GM12878 (cell line): Measurements from ENCODE around the gene SLC29A2.

Experiments used
- CBFB ChIP-seq: IDR thresholded peaks from 2 replicates; pipeline ENCODE4 v1.6.1; 2016; ENCODE audit warnings: antibody characterized with exemption, low read depth
- FOXM1 ChIP-seq: IDR thresholded peaks from 2 replicates; pipeline ENCODE4 v1.6.1; 2012; ENCODE audit warnings: low read depth, mild to moderate bottlenecking, inconsistent platforms, low read length, moderate library complexity
- KDM1A ChIP-seq: fragments of 200-600 bp; sonication (generic); IDR thresholded peaks from 2 replicates; pipeline ENCODE4 v1.6.1; 2016; ENCODE audit warnings: borderline replicate concordance
- POLR2A ChIP-seq: IDR thresholded peaks from 2 replicates; pipeline ENCODE4 v1.6.1; 2011; ENCODE audit warnings: low read depth, mild to moderate bottlenecking, low read length
- RAD21 ChIP-seq: IDR thresholded peaks from 2 replicates; pipeline ENCODE4 v1.6.1; 2011; ENCODE audit warnings: mild to moderate bottlenecking, low read depth, low read length, moderate library complexity; ENCODE audit not compliant: insufficient read depth
- RELA ChIP-seq: fragments of 450-650 bp; IDR thresholded peaks from 2 replicates; pipeline ENCODE4 v1.8.0; 2014; ENCODE audit warnings: borderline replicate concordance; ENCODE audit not compliant: partially characterized antibody
- SIN3A ChIP-seq: IDR thresholded peaks from 2 replicates; pipeline ENCODE4 v1.6.1; 2012; ENCODE audit warnings: low read depth, low read length, improper control_type of control experiment
- SP1 ChIP-seq: IDR thresholded peaks from one replicate; pipeline ENCODE4 v1.6.1; 2011; ENCODE audit warnings: low read depth, low read length
- SREBF1 ChIP-seq: IDR thresholded peaks from 2 replicates; pipeline ENCODE4 v1.6.1; 2012; ENCODE audit warnings: mild to moderate bottlenecking, low read length
- TBL1XR1 ChIP-seq: IDR thresholded peaks from 2 replicates; pipeline ENCODE4 v1.6.1; 2012; ENCODE audit warnings: low read depth, low read length, improper control_type of control experiment
- TF ChIP-seq, protein P1 (sequence below): IDR thresholded peaks from 2 replicates; pipeline ENCODE4 v1.6.1; 2012; ENCODE audit warnings: low read depth, low read length, improper control_type of control experiment
- TF ChIP-seq, protein P2 (sequence below): IDR thresholded peaks from 2 replicates; pipeline ENCODE4 v1.6.1; 2012; ENCODE audit warnings: mild to moderate bottlenecking, low read depth, low read length
- TF ChIP-seq, protein P3 (sequence below), 3 experiments: IDR thresholded peaks in 2 of 3; conservative IDR thresholded peaks in 1 of 3; 2 replicates each; pipeline ENCODE4 v1.5.1; 2011; ENCODE audit warnings: low read depth in 3 of 3, low read length in 3 of 3, mild to moderate bottlenecking in 3 of 3, control low read depth in 2 of 3, moderate library complexity in 2 of 3, inconsistent platforms in 1 of 3, mixed read lengths in 1 of 3; ENCODE audit not compliant: control insufficient read depth in 2 of 3, insufficient read depth in 1 of 3; ENCODE audit errors: extremely low read depth in 1 of 3

DNA sequence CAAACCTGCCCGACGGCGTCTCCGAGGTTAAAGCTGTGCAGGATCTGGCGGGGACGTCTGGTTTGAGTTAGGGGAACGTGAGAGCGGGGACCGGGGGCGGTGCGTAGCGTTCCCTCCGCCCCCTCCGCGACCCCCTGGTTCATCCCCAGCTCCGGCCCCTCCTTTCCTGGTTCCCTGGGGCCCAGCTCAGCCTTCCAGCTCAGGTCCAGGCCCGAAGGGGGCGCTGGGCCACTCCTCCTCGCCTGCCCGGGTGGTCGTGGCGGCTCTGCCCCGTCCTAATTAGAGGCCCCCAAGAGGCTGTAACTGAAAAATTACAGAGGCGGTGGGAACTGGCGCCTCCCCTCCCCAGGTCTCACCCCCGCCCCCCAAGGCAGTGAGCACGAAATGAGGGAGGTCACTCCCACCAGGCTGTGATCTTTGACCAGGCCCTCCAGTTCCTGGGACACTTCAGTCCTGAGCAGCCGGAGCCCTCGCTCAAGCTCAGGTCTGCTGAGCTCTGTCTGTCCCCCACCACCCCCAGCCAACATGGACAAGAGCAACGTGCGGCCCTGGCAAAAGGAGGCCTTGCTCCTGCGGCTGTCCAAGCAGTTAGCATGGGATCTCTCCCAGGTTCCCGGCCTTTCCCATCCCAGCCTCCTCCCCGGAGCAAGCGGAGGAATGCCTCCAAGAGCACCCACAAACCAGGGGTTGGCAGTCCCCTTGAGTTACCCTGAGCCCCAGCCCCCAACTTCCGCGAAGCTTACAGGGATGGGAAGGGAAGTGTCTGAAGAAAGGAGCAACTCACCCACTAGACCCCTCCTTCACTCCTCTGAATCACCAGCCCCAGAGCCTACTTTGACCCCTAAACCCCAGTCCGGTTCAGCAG, 58.0 kb downstream of the SLC29A2 start:
- TF ChIP-seq SIN3A (no peak), SP1 (no peak), CBFB (no peak), POLR2A (no peak), TBL1XR1 (no peak), KDM1A (no peak), SREBF1 (no peak), RAD21 (no peak), FOXM1 (no peak), RELA (no peak)
- TF ChIP-seq, protein P1, sequence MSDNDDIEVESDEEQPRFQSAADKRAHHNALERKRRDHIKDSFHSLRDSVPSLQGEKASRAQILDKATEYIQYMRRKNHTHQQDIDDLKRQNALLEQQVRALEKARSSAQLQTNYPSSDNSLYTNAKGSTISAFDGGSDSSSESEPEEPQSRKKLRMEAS: no peak
- TF ChIP-seq, protein P2, sequence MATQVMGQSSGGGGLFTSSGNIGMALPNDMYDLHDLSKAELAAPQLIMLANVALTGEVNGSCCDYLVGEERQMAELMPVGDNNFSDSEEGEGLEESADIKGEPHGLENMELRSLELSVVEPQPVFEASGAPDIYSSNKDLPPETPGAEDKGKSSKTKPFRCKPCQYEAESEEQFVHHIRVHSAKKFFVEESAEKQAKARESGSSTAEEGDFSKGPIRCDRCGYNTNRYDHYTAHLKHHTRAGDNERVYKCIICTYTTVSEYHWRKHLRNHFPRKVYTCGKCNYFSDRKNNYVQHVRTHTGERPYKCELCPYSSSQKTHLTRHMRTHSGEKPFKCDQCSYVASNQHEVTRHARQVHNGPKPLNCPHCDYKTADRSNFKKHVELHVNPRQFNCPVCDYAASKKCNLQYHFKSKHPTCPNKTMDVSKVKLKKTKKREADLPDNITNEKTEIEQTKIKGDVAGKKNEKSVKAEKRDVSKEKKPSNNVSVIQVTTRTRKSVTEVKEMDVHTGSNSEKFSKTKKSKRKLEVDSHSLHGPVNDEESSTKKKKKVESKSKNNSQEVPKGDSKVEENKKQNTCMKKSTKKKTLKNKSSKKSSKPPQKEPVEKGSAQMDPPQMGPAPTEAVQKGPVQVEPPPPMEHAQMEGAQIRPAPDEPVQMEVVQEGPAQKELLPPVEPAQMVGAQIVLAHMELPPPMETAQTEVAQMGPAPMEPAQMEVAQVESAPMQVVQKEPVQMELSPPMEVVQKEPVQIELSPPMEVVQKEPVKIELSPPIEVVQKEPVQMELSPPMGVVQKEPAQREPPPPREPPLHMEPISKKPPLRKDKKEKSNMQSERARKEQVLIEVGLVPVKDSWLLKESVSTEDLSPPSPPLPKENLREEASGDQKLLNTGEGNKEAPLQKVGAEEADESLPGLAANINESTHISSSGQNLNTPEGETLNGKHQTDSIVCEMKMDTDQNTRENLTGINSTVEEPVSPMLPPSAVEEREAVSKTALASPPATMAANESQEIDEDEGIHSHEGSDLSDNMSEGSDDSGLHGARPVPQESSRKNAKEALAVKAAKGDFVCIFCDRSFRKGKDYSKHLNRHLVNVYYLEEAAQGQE: no peak
- TF ChIP-seq, protein P3, sequence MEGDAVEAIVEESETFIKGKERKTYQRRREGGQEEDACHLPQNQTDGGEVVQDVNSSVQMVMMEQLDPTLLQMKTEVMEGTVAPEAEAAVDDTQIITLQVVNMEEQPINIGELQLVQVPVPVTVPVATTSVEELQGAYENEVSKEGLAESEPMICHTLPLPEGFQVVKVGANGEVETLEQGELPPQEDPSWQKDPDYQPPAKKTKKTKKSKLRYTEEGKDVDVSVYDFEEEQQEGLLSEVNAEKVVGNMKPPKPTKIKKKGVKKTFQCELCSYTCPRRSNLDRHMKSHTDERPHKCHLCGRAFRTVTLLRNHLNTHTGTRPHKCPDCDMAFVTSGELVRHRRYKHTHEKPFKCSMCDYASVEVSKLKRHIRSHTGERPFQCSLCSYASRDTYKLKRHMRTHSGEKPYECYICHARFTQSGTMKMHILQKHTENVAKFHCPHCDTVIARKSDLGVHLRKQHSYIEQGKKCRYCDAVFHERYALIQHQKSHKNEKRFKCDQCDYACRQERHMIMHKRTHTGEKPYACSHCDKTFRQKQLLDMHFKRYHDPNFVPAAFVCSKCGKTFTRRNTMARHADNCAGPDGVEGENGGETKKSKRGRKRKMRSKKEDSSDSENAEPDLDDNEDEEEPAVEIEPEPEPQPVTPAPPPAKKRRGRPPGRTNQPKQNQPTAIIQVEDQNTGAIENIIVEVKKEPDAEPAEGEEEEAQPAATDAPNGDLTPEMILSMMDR (IDR thresholded peaks at IDR 0.05 in 2 of 3, conservative IDR thresholded peaks at IDR 0.05 in 1 of 3; ENCODE audit: control insufficient read depth in 2 of 3, extremely low read depth in 1 of 3, insufficient read depth in 1 of 3, low read depth in 3 of 3, low read length in 3 of 3): no peak
